BLaER1 (cell line): ENCODE measurements around the gene OBSCN.

ENCODE experiments used
- H3K27ac ChIP-seq: shearing (Covaris generic); formaldehyde crosslinking; 2 replicates; pipeline ENCODE4 v1.8.1; 2022
- H3K27me3 ChIP-seq: shearing (Covaris generic); formaldehyde crosslinking; 2 replicates; pipeline ENCODE4 v1.8.1; 2022
- H3K36me3 ChIP-seq: shearing (Covaris generic); formaldehyde crosslinking; 2 replicates; pipeline ENCODE4 v1.8.1; 2022
- H3K4me1 ChIP-seq: shearing (Covaris generic); formaldehyde crosslinking; 2 replicates; pipeline ENCODE4 v1.8.1; 2022
- H3K4me2 ChIP-seq: shearing (Covaris generic); formaldehyde crosslinking; 2 replicates; pipeline ENCODE4 v1.8.1; 2022
- H3K4me3 ChIP-seq: shearing (Covaris generic); formaldehyde crosslinking; 2 replicates; pipeline ENCODE4 v1.8.1; 2022
- H3K9ac ChIP-seq: shearing (Covaris generic); formaldehyde crosslinking; 2 replicates; pipeline ENCODE4 v1.8.1; 2022
- H3K9me3 ChIP-seq: shearing (Covaris generic); formaldehyde crosslinking; 2 replicates; pipeline ENCODE4 v1.8.1; 2022
- H4K20me1 ChIP-seq: shearing (Covaris generic); formaldehyde crosslinking; 2 replicates; pipeline ENCODE4 v1.8.1; 2022
- Cebpa-rat ChIP-seq: shearing (Covaris generic); IDR thresholded peaks from 2 replicates; pipeline ENCODE4 v1.8.1; 2022

The OBSCN gene

DNA sequence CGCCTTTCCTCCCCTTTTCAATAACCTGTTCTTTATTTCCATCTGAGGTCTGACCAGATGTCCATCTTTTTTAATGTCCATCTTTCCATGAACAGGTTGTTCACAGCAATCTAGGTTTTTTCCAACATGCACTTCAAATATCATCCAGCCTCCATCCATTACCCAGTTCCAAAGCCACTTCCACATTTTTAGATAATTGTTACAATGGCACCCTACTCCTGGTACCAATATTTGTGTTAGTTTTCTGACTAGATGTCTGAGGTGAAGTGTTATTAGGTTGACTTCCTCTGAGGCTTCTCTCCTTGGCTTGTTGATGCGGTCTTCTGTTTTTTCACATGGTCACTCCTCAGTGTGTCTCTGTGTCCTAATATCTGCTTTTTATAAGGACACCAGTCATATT is 89.4 kb downstream of the OBSCN start:
- no peaks in the 10 kb centered on the region for H4K20me1 ChIP-seq
- no peaks in the 10 kb centered on the region for H3K27me3 ChIP-seq
- no peak overlapping the region for H3K4me3 ChIP-seq
- H3K27ac ChIP-seq: no peak overlapping the region
- H3K36me3 ChIP-seq: peaks cover 83% of the 10 kb centered on the region
- H3K4me2 ChIP-seq: no peak overlapping the region
- no peaks in the 10 kb centered on the region for H3K4me1 ChIP-seq
- no peak for TF ChIP-seq Cebpa-rat
- no peak overlapping the region for H3K9ac ChIP-seq
- peaks cover 40% of the 10 kb centered on the region for H3K9me3 ChIP-seq

DNA sequence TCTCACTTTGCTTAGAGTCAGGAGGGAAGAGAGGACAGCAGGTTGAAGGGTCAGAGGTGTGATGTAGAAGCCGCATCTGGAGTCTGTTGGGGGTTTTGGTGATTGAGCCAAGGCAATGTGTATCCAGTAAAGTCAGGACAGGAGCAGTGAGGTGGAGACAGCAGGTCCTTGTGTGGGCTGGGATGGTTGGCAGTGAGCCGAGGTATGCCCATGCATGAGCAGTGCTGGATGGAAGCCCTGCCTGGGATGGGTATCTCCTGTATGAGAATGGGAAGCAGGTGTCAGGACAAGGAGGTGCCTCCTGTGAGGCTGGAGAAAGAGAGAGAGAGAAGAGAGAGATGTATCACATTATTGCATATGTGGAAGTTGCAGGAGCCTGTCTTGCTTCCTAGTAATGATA is 90.0 kb downstream of the OBSCN start:
- Histone ChIP-seq H3K9ac (no peak overlapping the region), H3K4me1 (no peaks in the 10 kb centered on the region), H3K27ac (no peak overlapping the region), H3K4me2 (no peak overlapping the region), H3K36me3 (peaks cover 89% of the 10 kb centered on the region), H3K27me3 (no peaks in the 10 kb centered on the region), H3K9me3 (peaks cover 46% of the 10 kb centered on the region), H4K20me1 (no peaks in the 10 kb centered on the region), H3K4me3 (no peak overlapping the region)
- no peak for TF ChIP-seq Cebpa-rat

DNA sequence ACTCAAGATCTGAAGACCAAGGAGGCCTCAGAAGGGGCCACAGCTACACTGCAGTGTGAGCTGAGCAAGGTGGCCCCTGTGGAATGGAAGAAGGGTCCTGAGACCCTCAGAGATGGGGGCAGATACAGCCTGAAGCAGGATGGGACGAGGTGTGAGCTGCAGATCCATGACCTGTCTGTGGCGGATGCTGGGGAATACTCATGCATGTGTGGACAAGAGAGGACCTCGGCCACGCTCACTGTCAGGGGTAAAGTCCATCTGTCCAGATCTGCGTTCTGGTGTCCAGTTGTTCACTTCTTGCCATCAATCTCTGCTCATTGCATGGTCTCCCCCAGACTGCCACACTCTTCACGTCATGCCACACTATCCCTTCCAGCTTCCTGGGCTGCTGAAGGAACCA is 90.6 kb downstream of the OBSCN start:
- no peaks in the 10 kb centered on the region for H4K20me1 ChIP-seq
- H3K4me2 ChIP-seq: no peak overlapping the region
- peaks cover 91% of the 10 kb centered on the region for H3K36me3 ChIP-seq
- no peak overlapping the region for H3K4me3 ChIP-seq
- TF ChIP-seq Cebpa-rat: no peak
- peaks cover 50% of the 10 kb centered on the region for H3K9me3 ChIP-seq
- no peaks in the 10 kb centered on the region for H3K4me1 ChIP-seq
- H3K27me3 ChIP-seq: no peaks in the 10 kb centered on the region
- no peak overlapping the region for H3K9ac ChIP-seq
- H3K27ac ChIP-seq: no peak overlapping the region

DNA sequence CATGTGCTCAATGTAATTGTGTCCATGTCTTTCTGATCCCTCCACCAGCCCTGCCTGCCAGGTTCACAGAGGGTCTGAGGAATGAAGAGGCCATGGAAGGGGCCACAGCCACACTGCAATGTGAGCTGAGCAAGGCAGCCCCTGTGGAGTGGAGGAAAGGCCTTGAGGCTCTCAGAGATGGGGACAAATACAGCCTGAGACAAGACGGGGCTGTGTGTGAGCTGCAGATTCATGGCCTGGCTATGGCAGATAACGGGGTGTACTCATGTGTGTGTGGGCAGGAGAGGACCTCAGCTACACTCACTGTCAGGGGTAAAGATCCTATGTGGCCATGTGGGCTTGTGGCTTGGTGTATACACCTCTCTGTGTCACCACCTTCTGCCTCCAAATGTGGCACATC is 91.4 kb downstream of the OBSCN start:
- H3K27me3 ChIP-seq: no peaks in the 10 kb centered on the region
- no peak overlapping the region for H3K4me2 ChIP-seq
- H3K36me3 ChIP-seq: peaks cover 91% of the 10 kb centered on the region
- no peak for TF ChIP-seq Cebpa-rat
- no peak overlapping the region for H3K9ac ChIP-seq
- peaks cover 50% of the 10 kb centered on the region for H3K9me3 ChIP-seq
- no peaks in the 10 kb centered on the region for H4K20me1 ChIP-seq
- no peak overlapping the region for H3K4me3 ChIP-seq
- H3K27ac ChIP-seq: no peak overlapping the region
- H3K4me1 ChIP-seq: no peaks in the 10 kb centered on the region

DNA sequence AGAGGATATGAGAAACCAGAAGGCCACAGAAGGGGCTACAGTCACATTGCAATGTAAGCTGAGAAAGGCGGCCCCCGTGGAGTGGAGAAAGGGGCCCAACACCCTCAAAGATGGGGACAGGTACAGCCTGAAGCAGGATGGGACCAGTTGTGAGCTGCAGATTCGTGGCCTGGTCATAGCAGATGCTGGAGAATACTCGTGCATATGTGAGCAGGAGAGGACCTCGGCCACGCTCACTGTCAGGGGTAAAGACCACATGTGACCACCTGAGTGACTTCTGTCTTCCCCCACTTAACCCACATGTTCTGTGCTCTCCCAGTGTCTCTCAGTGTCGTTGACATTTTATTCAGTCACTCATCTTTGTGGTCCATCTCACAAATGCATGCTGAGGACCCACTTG is 92.1 kb downstream of the OBSCN start:
- Histone ChIP-seq H4K20me1 (no peaks in the 10 kb centered on the region), H3K36me3 (peaks cover 85% of the 10 kb centered on the region), H3K27ac (no peak overlapping the region), H3K9me3 (peaks cover 50% of the 10 kb centered on the region), H3K4me2 (no peak overlapping the region), H3K4me3 (no peak overlapping the region), H3K27me3 (no peaks in the 10 kb centered on the region), H3K4me1 (no peaks in the 10 kb centered on the region), H3K9ac (no peak overlapping the region)
- no peak for TF ChIP-seq Cebpa-rat

DNA sequence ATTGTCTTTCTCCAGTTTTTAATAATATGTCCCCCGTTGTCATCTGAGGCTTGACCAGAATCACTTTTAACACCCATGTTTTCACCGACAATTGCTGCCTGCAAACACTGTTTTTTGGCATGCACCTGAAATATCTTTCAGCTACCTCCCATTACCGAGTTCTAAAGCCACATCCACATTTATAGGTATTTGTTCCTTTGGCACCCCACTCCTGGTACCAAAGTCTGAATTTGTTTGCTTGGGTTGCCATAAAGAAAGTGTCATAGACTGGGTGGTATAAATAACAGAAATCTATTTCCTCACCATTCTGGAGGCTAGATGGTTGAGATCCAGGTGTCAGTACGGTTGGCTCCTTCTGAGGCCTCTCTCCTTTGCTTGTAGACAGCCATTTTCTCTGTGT is 94.2 kb downstream of the OBSCN start:
- H3K4me3 ChIP-seq: no peak overlapping the region
- peaks cover 47% of the 10 kb centered on the region for H3K9me3 ChIP-seq
- peaks cover 9% of the 10 kb centered on the region for H3K4me1 ChIP-seq
- H3K9ac ChIP-seq: no peak overlapping the region
- H3K27ac ChIP-seq: no peak overlapping the region
- H4K20me1 ChIP-seq: no peaks in the 10 kb centered on the region
- no peaks in the 10 kb centered on the region for H3K27me3 ChIP-seq
- no peak for TF ChIP-seq Cebpa-rat
- H3K36me3 ChIP-seq: peaks cover 68% of the 10 kb centered on the region
- H3K4me2 ChIP-seq: no peak overlapping the region

DNA sequence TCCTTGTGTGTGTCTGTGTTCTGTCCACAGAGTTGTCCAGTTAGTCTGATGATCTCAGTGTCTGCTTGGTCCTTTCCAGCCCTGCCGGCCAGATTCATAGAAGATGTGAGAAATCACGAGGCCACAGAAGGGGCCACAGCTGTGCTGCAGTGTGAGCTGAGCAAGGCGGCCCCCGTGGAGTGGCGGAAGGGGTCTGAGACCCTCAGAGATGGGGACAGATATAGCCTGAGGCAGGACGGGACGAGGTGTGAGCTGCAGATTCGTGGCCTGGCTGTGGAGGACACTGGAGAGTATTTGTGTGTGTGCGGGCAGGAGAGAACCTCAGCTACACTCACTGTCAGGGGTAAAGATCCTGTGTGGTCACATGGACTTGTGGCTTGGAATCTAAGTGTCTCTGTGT is 95.8 kb downstream of the OBSCN start:
- Histone ChIP-seq H3K4me1 (peaks cover 12% of the 10 kb centered on the region), H3K9me3 (peaks cover 40% of the 10 kb centered on the region), H3K9ac (no peak overlapping the region), H3K36me3 (peaks cover 54% of the 10 kb centered on the region), H3K4me3 (no peak overlapping the region), H4K20me1 (no peaks in the 10 kb centered on the region), H3K27ac (no peak overlapping the region), H3K27me3 (no peaks in the 10 kb centered on the region), H3K4me2 (no peak overlapping the region)
- TF ChIP-seq Cebpa-rat: no peak

DNA sequence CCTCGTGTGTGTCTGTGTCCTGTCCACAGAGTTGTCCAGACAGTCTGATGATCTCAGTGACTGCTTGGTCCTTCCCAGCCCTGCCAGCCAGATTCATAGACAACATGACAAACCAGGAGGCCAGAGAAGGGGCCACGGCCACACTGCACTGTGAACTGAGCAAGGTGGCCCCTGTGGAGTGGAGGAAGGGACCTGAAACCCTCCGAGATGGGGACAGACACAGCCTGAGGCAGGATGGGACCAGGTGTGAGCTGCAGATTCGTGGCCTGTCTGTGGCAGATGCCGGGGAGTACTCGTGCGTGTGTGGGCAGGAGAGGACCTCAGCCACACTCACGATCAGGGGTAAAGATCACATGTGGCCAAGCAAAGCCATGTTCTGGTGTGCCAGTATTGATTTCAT is 96.4 kb downstream of the OBSCN start:
- no peak for TF ChIP-seq Cebpa-rat
- H3K27me3 ChIP-seq: no peaks in the 10 kb centered on the region
- H3K4me1 ChIP-seq: peaks cover 12% of the 10 kb centered on the region
- no peak overlapping the region for H3K4me3 ChIP-seq
- no peak overlapping the region for H3K9ac ChIP-seq
- H4K20me1 ChIP-seq: no peaks in the 10 kb centered on the region
- peaks cover 48% of the 10 kb centered on the region for H3K36me3 ChIP-seq
- no peak overlapping the region for H3K4me2 ChIP-seq
- peaks cover 36% of the 10 kb centered on the region for H3K9me3 ChIP-seq
- no peak overlapping the region for H3K27ac ChIP-seq

DNA sequence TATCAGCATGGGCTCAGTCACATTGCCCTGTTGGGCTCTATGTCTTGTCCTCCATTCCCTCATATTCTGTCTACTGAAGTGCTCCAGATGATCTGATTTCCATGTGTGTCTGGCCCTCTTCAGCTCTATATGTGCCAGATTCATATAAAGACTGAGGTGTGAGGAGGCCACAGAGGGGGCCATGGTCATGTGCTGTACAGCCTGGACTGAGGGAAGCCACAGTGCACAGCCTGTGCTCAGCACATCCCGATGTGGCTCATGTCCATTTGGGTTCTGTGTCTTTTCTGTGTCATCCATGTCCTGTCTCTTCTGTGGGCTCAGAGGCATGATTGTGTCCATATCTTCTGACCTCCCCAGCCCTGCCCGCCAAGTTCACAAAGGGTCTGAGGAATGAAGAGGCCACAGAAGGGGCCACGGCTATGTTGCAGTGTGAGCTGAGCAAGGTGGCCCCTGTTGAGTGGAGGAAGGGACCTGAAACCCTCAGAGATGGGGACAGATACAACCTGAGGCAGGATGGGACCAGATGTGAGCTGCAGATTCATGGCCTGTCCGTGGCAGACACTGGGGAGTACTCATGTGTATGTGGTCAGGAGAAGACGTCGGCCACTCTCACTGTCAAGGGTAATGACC is 97.0 kb downstream of the OBSCN start:
- no peak for TF ChIP-seq Cebpa-rat
- no peak overlapping the region for H3K4me3 ChIP-seq
- no peak overlapping the region for H3K9ac ChIP-seq
- H3K27me3 ChIP-seq: no peaks in the 10 kb centered on the region
- H3K4me1 ChIP-seq: peaks cover 12% of the 10 kb centered on the region
- no peak overlapping the region for H3K27ac ChIP-seq
- H3K36me3 ChIP-seq: peaks cover 48% of the 10 kb centered on the region
- peaks cover 34% of the 10 kb centered on the region for H3K9me3 ChIP-seq
- no peaks in the 10 kb centered on the region for H4K20me1 ChIP-seq
- H3K4me2 ChIP-seq: no peak overlapping the region

DNA sequence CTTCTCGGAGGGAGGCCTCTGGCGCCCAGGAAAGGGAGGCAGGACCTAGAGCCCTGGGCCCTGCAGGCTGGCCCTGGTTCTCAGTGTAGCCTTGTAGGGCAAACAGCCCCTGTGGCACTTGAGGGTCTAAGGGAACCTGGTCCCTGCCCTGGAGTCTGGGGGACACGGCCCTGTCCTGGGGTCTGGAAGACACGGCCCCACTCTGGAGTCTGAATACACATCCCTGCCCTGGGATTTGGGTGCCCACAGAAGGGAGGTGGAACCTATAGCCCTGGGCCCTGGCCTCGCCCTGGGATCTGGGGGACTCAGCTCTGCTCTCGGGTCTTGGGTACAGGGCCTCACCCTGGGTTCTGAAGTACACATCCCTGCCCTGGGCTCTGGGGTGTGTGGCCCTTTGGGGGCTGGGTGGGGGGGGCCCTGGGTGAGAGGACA is 97.9 kb downstream of the OBSCN start:
- no peak overlapping the region for H3K4me2 ChIP-seq
- H3K27me3 ChIP-seq: no peaks in the 10 kb centered on the region
- H3K27ac ChIP-seq: no peak overlapping the region
- TF ChIP-seq Cebpa-rat: no peak
- peaks cover 27% of the 10 kb centered on the region for H3K9me3 ChIP-seq
- H3K4me1 ChIP-seq: peaks cover 12% of the 10 kb centered on the region
- peaks cover 43% of the 10 kb centered on the region for H3K36me3 ChIP-seq
- H3K4me3 ChIP-seq: no peak overlapping the region
- no peaks in the 10 kb centered on the region for H4K20me1 ChIP-seq
- H3K9ac ChIP-seq: no peak overlapping the region
